CD4-positive, alpha-beta T cell treated with Interleukin-12 subunit alpha and Interleukin-12 subunit beta, for 1 hour (primary cell): Measurements from ENCODE around the gene MIPEP.

Experiments
- DNase-seq: peaks from one replicate; pipeline ENCODE4 v3.0.0-alpha.2; 2020

The MIPEP gene

GRCh38 chr13:23705583-23705982, 183.6 kb downstream of the MIPEP start:
- no peak for DNase-seq

- no peak for DNase-seq
Observed at GRCh38 chr13:23703246-23703860, 185.8 kb downstream of the MIPEP start.

- no peak for DNase-seq
Observed at GRCh38 chr13:23701636-23702035, 187.6 kb downstream of the MIPEP start.

- DNase-seq: no peak
Observed at GRCh38 chr13:23701186-23701585, 188.0 kb downstream of the MIPEP start.

- no peak for DNase-seq
Observed at GRCh38 chr13:23699271-23699670, 189.9 kb downstream of the MIPEP start.

GRCh38 chr13:23697772-23698313, 191.4 kb downstream of the MIPEP start:
- DNase-seq: no peak

GRCh38 chr13:23696610-23697009, 192.6 kb downstream of the MIPEP start:
- DNase-seq: no peak

- peak; percentile 49 for DNase-seq
Observed at GRCh38 chr13:23695711-23696464, 193.3 kb downstream of the MIPEP start.

GRCh38 chr13:23695196-23695595, 194.0 kb downstream of the MIPEP start:
- DNase-seq: no peak

- DNase-seq: no peak
Observed at GRCh38 chr13:23692816-23693215, 196.4 kb downstream of the MIPEP start.

- DNase-seq: no peak
Observed at GRCh38 chr13:23690668-23691067, 198.5 kb downstream of the MIPEP start.

- DNase-seq: no peak
Observed at GRCh38 chr13:23688336-23688735, 200.9 kb downstream of the MIPEP start.

- DNase-seq: no peak
Observed at GRCh38 chr13:23687614-23688013, 201.6 kb downstream of the MIPEP start.

- DNase-seq: no peak
Observed at GRCh38 chr13:23686948-23687347, 202.3 kb downstream of the MIPEP start.

- no peak for DNase-seq
Observed at GRCh38 chr13:23685416-23685815, 203.8 kb downstream of the MIPEP start.

- DNase-seq: no peak
Observed at GRCh38 chr13:23684647-23685046, 204.6 kb downstream of the MIPEP start.

GRCh38 chr13:23683084-23683483, 206.1 kb downstream of the MIPEP start:
- no peak for DNase-seq

GRCh38 chr13:23680845-23681669, 208.1 kb downstream of the MIPEP start:
- no peak for DNase-seq
